Stimulated activated CD4-positive, alpha-beta T cell treated with anti-CD3 and anti-CD28 coated beads, Interleukin-12 subunit alpha, Interleukin-12 subunit beta, amount 100 ng/mL, for 24 hours (primary cell): ENCODE data around the gene ACSS1.

Experiments used
- DNase-seq, 2 experiments: peaks; one replicate each; pipeline ENCODE4 v3.0.0-alpha.2; 2020; ENCODE audit warnings: low read depth in 2 of 2

ACSS1 gene

DNA sequence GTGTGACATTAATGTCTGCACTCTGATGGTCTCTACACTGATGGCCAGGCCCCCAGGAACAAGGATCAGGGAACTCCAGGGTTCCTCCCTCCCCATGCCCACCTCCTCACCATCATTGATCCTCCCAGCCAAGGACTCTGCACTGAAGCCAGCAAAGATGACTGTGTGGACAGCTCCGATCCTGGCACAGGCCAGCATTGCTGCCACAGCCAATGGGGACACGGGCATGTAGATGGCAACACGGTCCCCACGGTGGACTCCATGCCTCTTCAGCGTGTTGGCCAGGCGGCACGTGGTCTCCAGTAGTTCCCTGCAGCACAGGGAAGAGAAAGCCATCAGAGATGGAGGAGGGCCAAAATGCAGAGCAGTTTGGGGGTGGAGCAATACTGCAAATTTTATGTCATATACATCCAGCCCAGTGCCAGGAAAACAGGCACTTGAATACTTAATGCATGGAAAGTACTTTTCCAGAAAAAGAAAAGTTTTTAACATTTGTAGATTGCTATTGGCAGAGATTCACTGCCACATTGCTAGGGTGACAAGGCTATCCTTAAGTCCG lies 27.2 kb downstream of the ACSS1 start:
- no peak for DNase-seq

DNA sequence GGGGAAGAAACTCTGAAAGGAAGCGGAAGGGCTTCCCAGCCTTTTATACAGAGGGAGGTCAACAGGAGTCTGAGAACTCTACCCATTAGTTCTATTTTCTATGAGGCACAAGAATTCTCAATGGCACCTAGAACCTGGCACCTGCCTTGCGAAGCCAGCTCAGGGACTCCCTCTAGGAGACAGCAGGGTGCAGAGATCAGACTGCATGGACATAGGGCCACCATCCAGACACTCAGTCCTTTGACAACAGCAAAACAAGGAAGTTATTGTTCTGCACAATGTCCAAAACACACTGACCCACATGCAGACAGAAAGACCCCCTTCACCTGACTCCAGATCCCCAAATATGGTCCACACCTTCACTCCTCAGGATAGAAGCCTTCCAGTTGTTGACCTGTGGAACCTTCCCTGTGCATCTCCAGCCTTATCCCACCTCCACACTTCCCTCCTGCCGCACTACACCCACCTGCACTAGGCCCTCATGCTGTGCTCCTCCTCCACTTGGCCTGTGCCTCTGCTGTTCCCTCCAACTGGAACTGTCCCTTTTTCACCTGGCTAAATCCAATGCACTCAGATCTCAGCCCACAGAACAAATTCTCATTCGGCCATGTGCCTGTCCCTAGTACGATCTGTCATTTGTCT lies 27.8 kb downstream of the ACSS1 start:
- no peak for DNase-seq

DNA sequence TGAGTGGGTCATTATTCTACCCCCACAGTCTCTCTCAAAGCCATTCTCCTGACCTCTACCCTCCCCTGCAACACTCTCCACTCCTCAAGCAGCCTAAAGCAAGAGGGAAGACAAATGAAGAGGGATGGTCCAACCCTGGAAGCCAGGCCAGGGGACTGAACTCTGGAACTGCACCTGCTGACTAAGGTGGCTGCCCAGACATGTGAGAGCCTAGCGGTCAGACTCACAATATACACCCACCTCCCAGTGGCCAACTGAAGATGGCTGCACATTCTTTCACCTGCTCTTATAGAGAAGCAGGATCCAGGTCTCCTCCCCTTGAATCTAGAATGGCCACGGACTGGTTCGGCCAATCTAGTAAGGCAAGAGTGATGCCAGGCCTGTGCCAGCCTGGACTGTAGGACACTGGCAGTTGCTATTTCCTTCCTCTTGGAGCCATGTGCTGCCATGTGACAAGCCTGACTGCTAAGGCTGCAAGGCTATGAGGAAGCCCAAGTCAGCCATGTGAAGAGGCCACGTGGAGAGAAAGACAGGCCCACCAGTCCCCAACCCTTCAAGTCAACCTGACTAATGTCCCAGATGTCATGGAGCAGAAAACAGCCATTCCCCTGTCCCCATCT lies 31.8 kb downstream of the ACSS1 start:
- no peak for DNase-seq

DNA sequence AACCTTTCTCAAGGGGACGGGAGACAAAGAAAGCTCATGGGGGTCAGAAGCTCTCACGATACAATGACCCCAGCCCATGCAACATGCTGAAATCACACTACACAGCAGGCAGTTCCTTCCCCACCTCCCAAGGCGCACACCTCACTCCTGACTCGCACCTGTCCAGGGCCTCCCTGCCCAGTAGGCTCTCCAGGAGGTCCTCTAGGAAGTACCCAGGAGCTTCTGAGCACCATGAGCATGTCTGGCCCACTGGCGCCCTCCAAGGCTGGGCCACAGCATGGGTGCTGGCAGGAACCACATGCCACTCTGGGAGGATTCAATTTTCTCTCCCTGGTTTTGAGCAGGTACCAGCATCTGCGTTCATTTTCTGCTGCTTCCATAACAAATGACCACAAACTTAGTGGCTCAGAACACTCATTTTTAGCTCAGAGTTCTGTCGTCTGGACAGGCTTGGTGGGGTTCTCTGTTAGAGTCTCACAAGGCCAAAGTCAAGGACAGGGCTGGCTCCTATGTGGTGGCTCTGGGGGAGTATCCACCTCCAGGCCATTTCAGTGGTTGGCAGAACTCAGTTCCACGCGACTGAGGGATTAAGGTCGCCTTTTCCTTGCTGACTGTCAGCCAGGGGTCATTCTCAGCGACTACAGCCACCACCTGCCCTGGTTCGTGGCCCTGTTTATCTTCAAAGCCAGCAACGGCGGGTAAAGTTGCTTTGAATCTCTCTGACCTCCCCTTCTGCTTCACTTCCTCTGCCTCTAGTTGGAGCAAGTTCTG lies 32.7 kb downstream of the ACSS1 start:
- no peak for DNase-seq

- DNase-seq: no peak
Measured at GRCh38 chr20:25024171-25024570, 33.8 kb downstream of the ACSS1 start.

- no peak for DNase-seq
Measured at GRCh38 chr20:25023356-25023755, 34.6 kb downstream of the ACSS1 start.

- DNase-seq: no peak
Measured at GRCh38 chr20:25022680-25023079, 35.3 kb downstream of the ACSS1 start.

- DNase-seq: no peak
Measured at GRCh38 chr20:25021336-25021735, 36.6 kb downstream of the ACSS1 start.

DNA sequence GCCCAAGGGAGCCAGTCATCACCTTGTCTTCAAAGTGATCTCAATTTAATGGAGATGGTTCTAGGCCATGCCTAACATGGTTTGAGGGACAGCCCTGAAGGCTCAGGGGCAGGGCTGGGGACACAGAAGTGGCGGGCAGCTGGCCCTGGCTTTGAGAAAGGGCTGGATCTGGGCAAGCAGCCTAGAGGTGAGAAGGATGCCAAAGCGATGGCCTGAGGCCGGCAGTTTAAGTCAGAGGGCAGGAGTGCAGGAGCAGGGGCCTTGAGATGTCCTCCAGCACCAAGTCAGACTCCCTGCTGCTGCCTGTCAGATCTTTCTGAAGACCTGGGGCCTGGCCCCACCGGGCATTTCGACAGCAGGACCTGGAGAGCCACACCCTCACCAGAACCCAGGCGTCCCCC lies 37.0 kb downstream of the ACSS1 start:
- no peak for DNase-seq

- DNase-seq: no peak
Measured at GRCh38 chr20:25020345-25020744, 37.6 kb downstream of the ACSS1 start.

- DNase-seq: no peak
Measured at GRCh38 chr20:25019381-25020155, 38.4 kb downstream of the ACSS1 start.

DNA sequence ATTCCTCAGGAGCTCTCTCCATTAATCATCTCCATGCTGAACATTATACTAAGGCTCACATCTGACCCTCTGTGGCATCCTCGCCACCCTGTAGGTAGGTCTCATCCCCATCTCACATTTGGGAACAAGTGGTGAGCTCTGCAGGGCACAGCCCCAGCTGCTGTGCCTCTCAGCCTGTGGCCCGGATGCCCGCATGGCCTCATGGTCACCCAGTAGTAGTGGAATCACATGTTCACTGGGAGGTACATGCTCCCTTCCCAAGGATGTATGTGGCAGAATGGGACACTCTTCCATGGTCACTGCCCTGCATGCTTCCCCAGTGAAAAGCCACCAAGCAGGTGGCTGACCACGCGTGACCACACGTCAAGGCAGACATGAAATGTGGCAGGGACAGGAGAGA lies 39.1 kb downstream of the ACSS1 start:
- no peak for DNase-seq

GRCh38 chr20:25018425-25018824 lies 39.5 kb downstream of the ACSS1 start:
- no peak for DNase-seq

- DNase-seq: no peak
Measured at GRCh38 chr20:25017257-25017803, 40.6 kb downstream of the ACSS1 start.

GRCh38 chr20:25016471-25016870 lies 41.5 kb downstream of the ACSS1 start:
- DNase-seq: no peak

DNA sequence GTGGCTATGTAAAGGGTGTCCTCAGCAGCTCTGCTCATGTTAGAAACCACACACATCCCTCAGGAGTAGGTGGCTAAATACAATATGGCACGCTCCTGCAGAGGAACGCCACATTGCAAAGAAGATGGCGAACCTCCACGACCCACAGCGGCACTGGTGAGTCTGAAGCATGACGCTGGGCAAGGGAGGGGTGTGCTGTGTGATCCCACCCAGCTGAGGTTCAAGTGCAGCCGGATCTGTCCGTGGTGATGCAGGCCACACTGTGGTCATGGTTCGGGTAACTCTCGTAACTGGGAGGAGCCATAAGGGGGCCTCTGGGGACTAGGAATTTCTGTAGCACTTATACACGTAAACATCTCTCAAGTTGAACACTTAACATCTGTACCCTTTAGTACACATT lies 42.0 kb downstream of the ACSS1 start:
- no peak for DNase-seq

- DNase-seq: no peak
Measured at GRCh38 chr20:25014816-25015215, 43.1 kb downstream of the ACSS1 start.

DNA sequence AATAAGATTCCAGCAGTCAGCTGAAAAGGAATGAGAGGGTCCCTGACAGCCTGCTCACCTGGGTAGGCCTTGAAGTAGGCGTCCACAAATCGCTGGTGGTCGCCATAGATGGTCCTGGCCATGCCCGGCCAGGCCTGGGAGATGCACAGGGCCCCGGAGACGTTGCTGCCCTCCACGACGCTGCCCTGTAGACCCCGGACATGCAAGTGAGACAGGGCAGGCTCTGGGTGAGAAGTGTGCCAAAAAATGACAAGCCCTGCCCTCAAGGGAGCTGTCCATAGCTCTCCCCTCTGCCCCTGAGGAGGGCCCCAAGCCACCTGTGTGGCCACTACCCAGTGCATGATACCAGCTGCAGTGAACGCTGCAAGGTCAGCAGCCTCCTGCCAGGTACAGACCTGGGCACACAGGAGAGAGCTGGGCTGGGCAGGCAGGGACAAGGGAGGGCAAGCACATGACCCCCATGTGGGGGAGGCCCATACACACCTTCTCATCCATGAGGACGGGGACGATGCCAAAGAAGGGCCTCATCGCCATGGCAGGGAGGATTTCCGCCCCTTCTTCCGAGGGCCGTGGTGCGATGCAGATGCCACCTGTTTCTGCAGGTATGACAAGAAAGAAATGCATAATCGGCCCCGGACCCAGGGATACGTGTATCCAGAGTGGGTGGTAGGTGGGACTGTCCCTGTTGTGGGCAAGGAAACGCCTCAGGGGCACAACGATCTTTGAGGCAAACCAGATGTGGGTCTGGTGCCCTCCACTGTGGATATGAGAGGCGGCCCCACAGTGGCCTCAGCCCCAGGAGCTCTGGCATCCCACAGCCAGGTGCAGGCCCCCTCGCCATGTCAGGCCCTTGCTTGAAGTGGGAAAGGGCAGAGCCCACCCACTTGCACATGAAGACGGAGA lies 44.2 kb downstream of the ACSS1 start:
- no peak for DNase-seq

DNA sequence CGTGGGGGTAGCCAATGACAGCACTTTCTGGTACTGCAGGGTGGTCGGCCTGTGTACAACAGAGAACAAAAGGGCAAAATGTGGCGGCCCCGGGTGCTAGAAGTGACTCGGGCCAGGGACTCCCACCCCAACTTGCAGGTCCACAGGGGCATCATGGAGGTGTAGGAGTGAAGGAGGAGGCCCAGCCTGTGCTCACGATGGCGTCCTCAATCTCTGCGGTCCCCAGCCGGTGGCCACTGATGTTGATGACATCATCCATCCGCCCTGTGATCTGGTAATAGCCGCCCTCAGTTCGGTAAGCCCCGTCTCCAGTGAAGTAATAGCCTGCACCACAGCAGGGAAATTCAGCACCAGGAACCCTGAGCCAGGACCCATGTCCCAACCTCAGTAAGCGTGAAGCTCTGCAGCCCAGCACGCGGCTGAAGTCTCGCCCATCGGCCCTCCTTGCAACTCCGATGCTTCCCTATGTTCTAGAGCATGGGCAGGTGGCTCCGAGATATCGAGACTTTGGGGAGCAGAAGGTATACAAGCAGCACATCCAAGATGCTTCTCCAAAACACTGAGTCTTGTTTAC lies 45.2 kb downstream of the ACSS1 start:
- no peak for DNase-seq

- DNase-seq: no peak
Measured at GRCh38 chr20:25011831-25012241, 46.1 kb downstream of the ACSS1 start.
